KMS-11 (cell line): Measurements from ENCODE around the gene UBE2R2.

Source experiments
- H2AFZ ChIP-seq: fragments of 200-600 bp; sonication (generic); 2 replicates; pipeline ENCODE4 v1.6.1; 2016; ENCODE audit warnings: antibody characterized with exemption, mixed run types, low read depth
- H3K27ac ChIP-seq: fragments of 200-600 bp; sonication (generic); 2 replicates; pipeline ENCODE4 v1.6.1; 2016; ENCODE audit warnings: mild to moderate bottlenecking, mixed run types
- H3K27me3 ChIP-seq: fragments of 200-600 bp; sonication (generic); 2 replicates; pipeline ENCODE4 v1.6.1; 2017; ENCODE audit warnings: mild to moderate bottlenecking, low read depth, mixed run types, moderate library complexity; ENCODE audit not compliant: insufficient read depth
- H3K36me3 ChIP-seq: fragments of 200-600 bp; sonication (generic); 2 replicates; pipeline ENCODE4 v1.6.1; 2017; ENCODE audit warnings: mild to moderate bottlenecking, mixed run types; ENCODE audit not compliant: insufficient read depth
- H3K4me1 ChIP-seq: fragments of 200-600 bp; sonication (generic); 2 replicates; pipeline ENCODE4 v1.6.1; 2016; ENCODE audit warnings: mild to moderate bottlenecking, low read depth, mixed run types; ENCODE audit not compliant: poor library complexity, severe bottlenecking
- H3K4me2 ChIP-seq: fragments of 200-600 bp; sonication (generic); 2 replicates; pipeline ENCODE4 v1.7.0; 2016; ENCODE audit warnings: mild to moderate bottlenecking, mixed run types
- H3K4me3 ChIP-seq: fragments of 200-600 bp; sonication (generic); IDR thresholded peaks from 2 replicates; pipeline ENCODE4 v1.6.1; 2017; ENCODE audit warnings: low read depth, low read length, mixed read lengths; ENCODE audit not compliant: insufficient read depth
- H3K79me2 ChIP-seq: fragments of 200-600 bp; sonication (generic); 2 replicates; pipeline ENCODE4 v1.6.1; 2016; ENCODE audit warnings: low read depth, mixed run types; ENCODE audit not compliant: insufficient read depth
- H3K9ac ChIP-seq: fragments of 200-600 bp; sonication (generic); 2 replicates; pipeline ENCODE4 v1.6.1; 2016; ENCODE audit warnings: mild to moderate bottlenecking, mixed run types
- H4K20me1 ChIP-seq: fragments of 200-600 bp; sonication (generic); 2 replicates; pipeline ENCODE4 v1.6.1; 2016; ENCODE audit warnings: mild to moderate bottlenecking, mixed run types; ENCODE audit not compliant: insufficient read depth
- TF ChIP-seq, protein P1 (sequence below): fragments of 200-600 bp; sonication (generic); conservative IDR thresholded peaks from 2 replicates; pipeline ENCODE4 v1.6.1; 2017; ENCODE audit warnings: low read depth, mild to moderate bottlenecking, antibody characterized with exemption, low read length, moderate library complexity, mixed read lengths

Gene UBE2R2

DNA sequence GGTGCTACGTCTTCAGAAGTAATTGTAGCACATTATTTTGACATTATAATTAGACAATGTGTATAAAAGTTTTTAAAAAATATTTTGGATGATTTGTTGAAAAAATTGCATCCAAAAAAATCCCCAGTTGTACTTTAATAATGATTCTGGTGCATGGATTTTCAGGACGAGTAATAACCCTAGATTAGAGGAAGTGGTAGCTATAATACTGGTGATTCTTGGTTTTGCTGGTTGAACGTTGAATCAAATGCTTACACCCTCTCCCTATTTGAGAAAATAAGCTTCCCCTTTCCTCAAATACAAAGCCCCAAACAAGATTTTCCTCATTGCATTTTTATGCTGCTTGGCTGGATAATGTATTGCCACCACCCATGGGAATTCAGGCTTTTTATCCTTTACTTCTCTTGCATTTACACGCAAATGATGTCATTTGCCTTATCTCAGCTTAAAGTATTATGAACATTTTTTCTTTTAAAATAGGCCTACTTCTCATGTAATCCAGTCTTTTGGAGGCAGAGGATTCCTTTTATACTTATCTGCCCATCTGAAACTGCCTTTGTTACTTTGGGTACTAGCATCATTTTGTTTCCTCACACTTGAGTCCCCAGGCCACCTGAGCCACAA, 86.3 kb downstream of the UBE2R2 start:
- no peak overlapping the region for H3K4me3 ChIP-seq
- no peak overlapping the region for H3K27ac ChIP-seq
- no peak overlapping the region for H3K9ac ChIP-seq
- H3K4me1 ChIP-seq, result no peaks in the 10 kb centered on the region
- no peaks in the 10 kb centered on the region for H4K20me1 ChIP-seq
- H3K27me3 ChIP-seq, result no peaks in the 10 kb centered on the region
- no peaks in the 10 kb centered on the region; the same call in 1 of the 2 replicates for H3K79me2 ChIP-seq
- no peak overlapping the region for H2AFZ ChIP-seq
- no peaks in the 10 kb centered on the region for H3K36me3 ChIP-seq
- TF ChIP-seq, protein P1, sequence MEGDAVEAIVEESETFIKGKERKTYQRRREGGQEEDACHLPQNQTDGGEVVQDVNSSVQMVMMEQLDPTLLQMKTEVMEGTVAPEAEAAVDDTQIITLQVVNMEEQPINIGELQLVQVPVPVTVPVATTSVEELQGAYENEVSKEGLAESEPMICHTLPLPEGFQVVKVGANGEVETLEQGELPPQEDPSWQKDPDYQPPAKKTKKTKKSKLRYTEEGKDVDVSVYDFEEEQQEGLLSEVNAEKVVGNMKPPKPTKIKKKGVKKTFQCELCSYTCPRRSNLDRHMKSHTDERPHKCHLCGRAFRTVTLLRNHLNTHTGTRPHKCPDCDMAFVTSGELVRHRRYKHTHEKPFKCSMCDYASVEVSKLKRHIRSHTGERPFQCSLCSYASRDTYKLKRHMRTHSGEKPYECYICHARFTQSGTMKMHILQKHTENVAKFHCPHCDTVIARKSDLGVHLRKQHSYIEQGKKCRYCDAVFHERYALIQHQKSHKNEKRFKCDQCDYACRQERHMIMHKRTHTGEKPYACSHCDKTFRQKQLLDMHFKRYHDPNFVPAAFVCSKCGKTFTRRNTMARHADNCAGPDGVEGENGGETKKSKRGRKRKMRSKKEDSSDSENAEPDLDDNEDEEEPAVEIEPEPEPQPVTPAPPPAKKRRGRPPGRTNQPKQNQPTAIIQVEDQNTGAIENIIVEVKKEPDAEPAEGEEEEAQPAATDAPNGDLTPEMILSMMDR, result no peak
- H3K4me2 ChIP-seq, result no peak overlapping the region

- no peak overlapping the region for H3K9ac ChIP-seq
- H3K79me2 ChIP-seq, result no peaks in the 10 kb centered on the region; the same call in 1 of the 2 replicates
- TF ChIP-seq, protein P1, result no peak
- H4K20me1 ChIP-seq, result no peaks in the 10 kb centered on the region
- no peak overlapping the region for H3K4me2 ChIP-seq
- no peaks in the 10 kb centered on the region for H3K36me3 ChIP-seq
- no peak overlapping the region for H3K27ac ChIP-seq
- H3K4me1 ChIP-seq, result no peaks in the 10 kb centered on the region
- H3K27me3 ChIP-seq, result no peaks in the 10 kb centered on the region
- no peak overlapping the region for H2AFZ ChIP-seq
- no peak overlapping the region for H3K4me3 ChIP-seq
Observed at GRCh38 chr9:33905137-33905536, 88.2 kb downstream of the UBE2R2 start.

DNA sequence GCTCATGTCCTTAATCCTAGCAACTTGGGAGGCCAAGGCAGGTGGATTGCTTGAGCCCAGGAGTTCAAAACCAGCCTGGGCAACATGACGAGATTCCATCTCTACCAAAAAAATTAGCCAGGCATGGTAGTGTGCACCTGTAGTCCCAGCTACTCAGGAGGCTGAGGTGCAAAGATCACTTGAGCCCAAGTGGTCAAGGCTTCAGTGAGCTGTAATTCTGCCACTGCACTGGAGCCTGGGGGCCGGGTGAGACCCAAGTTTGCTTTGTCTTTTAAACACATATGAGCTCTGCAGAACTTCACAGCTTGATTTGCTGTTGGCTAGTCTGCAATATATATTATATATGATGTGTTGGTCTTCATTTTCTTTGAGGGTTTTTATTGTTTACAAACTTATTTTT, 89.8 kb downstream of the UBE2R2 start:
- TF ChIP-seq, protein P1, result no peak
- Histone ChIP-seq H3K4me1 (no peaks in the 10 kb centered on the region), H4K20me1 (no peaks in the 10 kb centered on the region), H3K27ac (no peak overlapping the region), H3K9ac (no peak overlapping the region), H2AFZ (no peak overlapping the region), H3K4me3 (no peak overlapping the region), H3K27me3 (no peaks in the 10 kb centered on the region), H3K36me3 (no peaks in the 10 kb centered on the region), H3K4me2 (no peak overlapping the region), H3K79me2 (no peaks in the 10 kb centered on the region; the same call in 1 of the 2 replicates)

DNA sequence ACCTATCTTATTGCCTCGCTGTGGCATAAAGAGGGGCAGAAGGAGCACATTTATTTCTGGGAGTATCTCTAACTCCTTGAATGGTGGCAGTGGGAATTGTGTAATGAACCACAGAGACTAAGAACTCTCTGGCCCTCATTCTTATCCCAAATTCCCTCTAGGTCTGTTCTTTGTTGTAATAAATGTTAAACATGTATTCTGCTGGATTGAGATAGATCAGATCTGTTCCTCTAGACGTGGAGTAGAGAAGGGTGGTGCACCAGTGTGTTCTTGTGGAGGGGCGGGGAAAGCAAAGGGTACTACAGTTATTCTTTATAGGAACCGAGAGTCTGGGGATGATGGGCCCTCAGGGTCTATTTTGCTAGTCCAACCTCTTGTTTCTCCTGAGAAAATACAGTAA, 90.4 kb downstream of the UBE2R2 start:
- H3K4me1 ChIP-seq, result no peaks in the 10 kb centered on the region
- H4K20me1 ChIP-seq, result no peaks in the 10 kb centered on the region
- no peak overlapping the region for H3K27ac ChIP-seq
- H3K36me3 ChIP-seq, result no peaks in the 10 kb centered on the region
- no peaks in the 10 kb centered on the region for H3K27me3 ChIP-seq
- no peaks in the 10 kb centered on the region; the same call in 1 of the 2 replicates for H3K79me2 ChIP-seq
- H3K4me3 ChIP-seq, result no peak overlapping the region
- H3K9ac ChIP-seq, result no peak overlapping the region
- TF ChIP-seq, protein P1, result no peak
- no peak overlapping the region for H2AFZ ChIP-seq
- no peak overlapping the region for H3K4me2 ChIP-seq
